Heart left ventricle (tissue), 13 donors: ENCODE measurements around the gene ARHGAP33.

ENCODE experiments used
- CTCF ChIP-seq, 12 donors: fragments of 200-600 bp; sonication (generic) in 4 of 12; IDR thresholded peaks; one replicate each; pipeline versions ENCODE4 v1.5.0 to v1.8.0; 2018 to 2022; ENCODE audit warnings: antibody characterized with exemption in 12 of 12, mild to moderate bottlenecking in 5 of 12
- POLR2A ChIP-seq, 2 donors: fragments of 450-650 bp; IDR thresholded peaks; one replicate each; pipeline ENCODE4 v1.6.1; 2017; ENCODE audit warnings: antibody characterized with exemption in 2 of 2, mild to moderate bottlenecking in 2 of 2, moderate library complexity in 2 of 2
- donor health status: ischemic (EF 13 %, LVEDD 7.1; RV severe dilation, severe dysfunction).
- donor health status: DM: no; HTN: yes; CAD: no.
- donor health status: DM: no; HTN: no; CAD: no.
- donor health status: ischemic (EF 25% LVEDD 6.9; RV normal size, moderate dysfunction).
- donor health status: ischemic (EF 25% LVEDD 5.7; RV mildly dilated, moderate dysfunction).
- donor health status: ischemic (EF 35%, LVEDD 5.7; RV mildly dilated, moderate dysfunction).
- donor health status: nonischemic (EF 11% LVEDD 7.7; RV severe dilation, severe dysfunction).
- donor health status: DM: yes; HTN: yes; CAD: no.
- donor health status: PGD.
- donor health status: ischemic (EF 29% LVEDD 5.4; RV normal size, mild dysfunction).
- donor health status: nonischemic (EF 23%, LVEDD 6.1; RV moderate dilation, normal function).

GRCh38 chr19:35792888-35793287 is 17.5 kb downstream of the ARHGAP33 start:
- TF ChIP-seq CTCF (IDR thresholded peaks at IDR 0.05) (no peak), POLR2A (IDR thresholded peaks at IDR 0.05) (no peak)
